H1 (cell line): ENCODE data around the gene ZNF775. TPM values are rescaled to one million over a fixed set of nuclear protein-coding genes. Genes with fewer than 3 reads are reported as not detected.

Source experiments
- ASH2L ChIP-seq: fragments of 200-600, 300-600 bp; sonication (generic); IDR thresholded peaks from one replicate; pipeline ENCODE4 v1.7.1; 2017; ENCODE audit warnings: low read length
- BACH1 ChIP-seq: IDR thresholded peaks from 2 replicates; pipeline ENCODE4 v1.6.1; 2012; ENCODE audit warnings: low read length, improper control_type of control experiment
- BRCA1 ChIP-seq: IDR thresholded peaks from 2 replicates; pipeline ENCODE4 v1.6.1; 2012; ENCODE audit warnings: low read depth, low read length, improper control_type of control experiment
- CBX5 ChIP-seq: fragments of 300-800, 300-1000 bp; sonication (generic); IDR thresholded peaks from 2 replicates; pipeline ENCODE4 v1.7.1; 2016; ENCODE audit warnings: antibody characterized with exemption, low read length, low read depth
- CTBP2 ChIP-seq: IDR thresholded peaks from 2 replicates; pipeline ENCODE4 v1.7.0; 2011; ENCODE audit warnings: borderline replicate concordance, mild to moderate bottlenecking, moderate library complexity, mixed read lengths, low read length; ENCODE audit not compliant: insufficient read depth, insufficient read length
- E2F6 ChIP-seq: IDR thresholded peaks from 2 replicates; pipeline ENCODE4 v1.6.1; 2012; ENCODE audit warnings: inconsistent platforms
- GABPA ChIP-seq: IDR thresholded peaks from 2 replicates; pipeline ENCODE4 v1.6.1; 2011; ENCODE audit warnings: mild to moderate bottlenecking, low read length, moderate library complexity, borderline replicate concordance; ENCODE audit not compliant: insufficient read depth
- HDAC2 ChIP-seq, 2 experiments: fragments of 300-600 bp in 1 of 2; sonication (generic) in 1 of 2; IDR thresholded peaks; 2 replicates each; pipeline ENCODE4 v1.6.1; 2011 to 2012; ENCODE audit warnings: low read depth in 2 of 2, low read length in 2 of 2, mild to moderate bottlenecking in 2 of 2, moderate library complexity in 2 of 2, borderline replicate concordance in 1 of 2, inconsistent platforms in 1 of 2
- KDM5A ChIP-seq: fragments of 200-600 bp; IDR thresholded peaks from 2 replicates; pipeline ENCODE4 v1.7.1; 2012; ENCODE audit warnings: mild to moderate bottlenecking, low read length, inconsistent platforms, mixed read lengths
- PHF8 ChIP-seq: fragments of 200-600 bp; sonication (generic); conservative IDR thresholded peaks from 2 replicates; pipeline ENCODE4 v1.7.1; 2012; ENCODE audit warnings: low read depth, mild to moderate bottlenecking, inconsistent platforms, low read length, moderate library complexity
- RAD21 ChIP-seq, 2 experiments: IDR thresholded peaks in 1 of 2; conservative IDR thresholded peaks in 1 of 2; 2 replicates each; pipeline ENCODE4 v1.6.1; 2011; ENCODE audit warnings: low read depth in 2 of 2, low read length in 2 of 2, improper control_type of control experiment in 1 of 2, inconsistent platforms in 1 of 2, mild to moderate bottlenecking in 1 of 2, moderate library complexity in 1 of 2
- RBBP5 ChIP-seq: IDR thresholded peaks from 2 replicates; pipeline ENCODE4 v1.7.1; 2012; ENCODE audit warnings: low read depth, mild to moderate bottlenecking, inconsistent platforms, low read length, moderate library complexity, borderline replicate concordance
- RXRA ChIP-seq: IDR thresholded peaks from 2 replicates; pipeline ENCODE4 v1.6.1; 2011; ENCODE audit warnings: low read depth, mild to moderate bottlenecking, low read length, moderate library complexity; ENCODE audit not compliant: insufficient read depth
- SAP30 ChIP-seq: fragments of 300-600 bp; sonication (generic); IDR thresholded peaks from 2 replicates; pipeline ENCODE4 v1.7.1; 2012; ENCODE audit warnings: low read length, moderate library complexity, mild to moderate bottlenecking, inconsistent platforms; ENCODE audit not compliant: insufficient read depth, insufficient replicate concordance
- SIN3A ChIP-seq, 2 experiments: IDR thresholded peaks in 1 of 2; conservative IDR thresholded peaks in 1 of 2; 2 replicates each; pipeline ENCODE4 v1.6.1; 2011 to 2012; ENCODE audit warnings: low read length in 2 of 2, improper control_type of control experiment in 1 of 2, low read depth in 1 of 2, mild to moderate bottlenecking in 1 of 2
- SIX5 ChIP-seq: IDR thresholded peaks from 2 replicates; pipeline ENCODE4 v1.6.1; 2011; ENCODE audit warnings: mild to moderate bottlenecking, low read depth, low read length
- SP1 ChIP-seq: IDR thresholded peaks from 2 replicates; pipeline ENCODE4 v1.6.1; 2011; ENCODE audit warnings: low read depth, low read length
- SP4 ChIP-seq: IDR thresholded peaks from 2 replicates; pipeline ENCODE4 v1.6.1; 2012; ENCODE audit warnings: low read length, inconsistent platforms
- TBP ChIP-seq: IDR thresholded peaks from 2 replicates; pipeline ENCODE4 v1.6.1; 2011; ENCODE audit warnings: low read depth, low read length, improper control_type of control experiment
- TCF12 ChIP-seq: IDR thresholded peaks from 2 replicates; pipeline ENCODE4 v1.6.1; 2011; ENCODE audit warnings: low read depth, mild to moderate bottlenecking, low read length
- TEAD4 ChIP-seq: IDR thresholded peaks from 2 replicates; pipeline ENCODE4 v1.6.1; 2012; ENCODE audit warnings: low read depth, low read length, inconsistent platforms, mixed read lengths
- YY1 ChIP-seq: IDR thresholded peaks from 2 replicates; pipeline ENCODE4 v1.6.1; 2011; ENCODE audit warnings: low read depth, mild to moderate bottlenecking, low read length
- polyA plus RNA-seq, 7 experiments: library from polyadenylated mRNA; depleted of rRNA in 3 of 7; stranded (reverse) in 5 of 7; unstranded in 2 of 7; fragments of >200 nt in 5 of 7; fragments of 200-250 nt in 2 of 7; gene quantifications; 1 replicate in 5 of 7; 2 replicates in 1 of 7; 4 replicates in 1 of 7; pipeline versions ENCODE4 v1.2.1 to v1.2.3, GENCODE V29; 2011 to 2013; ENCODE audit warnings: missing spikeins in 2 of 7, mixed read lengths in 2 of 7
- total RNA-seq: library from RNA; stranded (reverse); fragmentation: NEBNext Ultra II Directional; extraction: Animal tissue kit (Norgen Biotek cat#: 25700); gene quantifications from 2 replicates; pipeline ENCODE4 v1.2.1, GENCODE V29; 2021

Gene ZNF775
- total and polyA plus RNA-seq, 2 of the 8 experiments (the other 6 are each of a cell fraction or from before 2014, with no cell fraction given), result 13.6 to 21.5 TPM

- TF ChIP-seq YY1 (peak; percentile 44; the same call in 1 of the 2 replicates), BRCA1 (no peak), SP1 (peak; percentile 65), SAP30 (peak; percentile 90), TCF12 (peak; percentile 75; the same call in 1 of the 2 replicates), CBX5 (no peak), CTBP2 (peak; percentile 21), KDM5A (no peak), E2F6 (no peak), SIX5 (no peak), RXRA (no peak), SIN3A (conservative IDR thresholded peaks at IDR 0.05 in 1 of 2, IDR thresholded peaks at IDR 0.05 in 1 of 2; ENCODE audit: low read depth in 1 of 2, low read length in 2 of 2) (peak; percentile 87 to 95), ASH2L (peak; percentile 92), TBP (peak; percentile 34; the same call in 1 of the 2 replicates), PHF8 (peak; percentile 1; the same call in 1 of the 2 replicates), HDAC2 (IDR thresholded peaks at IDR 0.05; ENCODE audit: borderline replicate concordance in 1 of 2, low read depth in 2 of 2, low read length in 2 of 2) (0 out of 4 replicates have a peak, but pooled peaks of 1 of the 2 experiments have one; percentile 55), RBBP5 (peak; percentile 88; the same call in 1 of the 2 replicates), SP4 (peak; percentile 35; the same call in 1 of the 2 replicates), TEAD4 (peak; percentile 97), RAD21 (IDR thresholded peaks at IDR 0.05 in 1 of 2, conservative IDR thresholded peaks at IDR 0.05 in 1 of 2; ENCODE audit: low read depth in 2 of 2, low read length in 2 of 2) (peak in 1 of 2 experiments; percentile 25; a peak in 1 of 4 replicates), BACH1 (peak; percentile 26; the same call in 1 of the 2 replicates), GABPA (no peak)
Measured at GRCh38 chr7:150368884-150369747, 10.0 kb upstream of the ZNF775 start (continued).
